HG02973 (cell line): ENCODE data around the gene CLEC4G.

Experiments used
- ATAC-seq: cut with Tn5 transposase; IDR thresholded peaks from one replicate; pipeline ENCODE4 v1.9.1; 2021; ENCODE audit warnings: moderate library complexity; ENCODE audit not compliant: unreplicated experiment

CLEC4G gene

GRCh38 chr19:7698583-7698982, 33.3 kb downstream of the CLEC4G start:
- ATAC-seq = no peak

GRCh38 chr19:7697721-7698287, 34.1 kb downstream of the CLEC4G start:
- no peak for ATAC-seq

DNA sequence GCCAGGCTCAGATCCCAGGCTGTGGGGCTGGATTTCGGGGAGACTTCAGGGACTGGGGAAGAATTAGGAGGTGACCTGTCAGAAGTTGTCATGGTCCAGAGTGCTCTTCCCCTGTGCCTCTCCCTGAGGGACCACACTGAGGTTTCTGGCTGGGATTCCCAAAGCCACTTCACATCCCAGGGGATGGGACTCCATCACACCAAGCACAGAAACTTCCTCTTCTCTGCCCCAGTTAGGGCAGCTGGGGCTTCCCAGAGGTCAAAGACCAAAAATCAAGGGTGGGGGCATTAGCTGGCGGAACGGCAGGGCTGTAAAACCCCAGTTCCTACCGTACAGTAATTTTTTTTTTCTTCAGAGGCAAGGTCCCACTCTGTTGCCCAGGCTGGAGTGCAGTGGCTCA, 37.4 kb downstream of the CLEC4G start:
- no peak for ATAC-seq

GRCh38 chr19:7692417-7693088, 39.4 kb downstream of the CLEC4G start:
- ATAC-seq = no peak

DNA sequence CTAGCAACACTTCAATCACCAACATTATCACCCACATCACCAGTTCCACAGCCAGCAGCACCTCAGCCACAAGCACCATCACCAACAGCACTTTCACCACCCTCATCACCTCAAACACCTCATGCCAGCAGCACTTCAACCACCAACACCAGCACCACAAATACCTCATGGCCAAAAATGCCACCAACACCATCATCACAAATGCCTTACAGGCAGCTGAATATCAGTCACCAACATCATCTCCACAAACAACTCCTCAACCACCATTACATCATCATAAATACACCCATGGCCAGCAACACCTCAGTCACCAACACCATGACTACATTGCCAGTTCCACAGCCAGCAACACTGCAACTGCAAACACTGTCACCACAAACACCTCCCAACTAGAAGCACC, 40.4 kb downstream of the CLEC4G start:
- no peak for ATAC-seq

DNA sequence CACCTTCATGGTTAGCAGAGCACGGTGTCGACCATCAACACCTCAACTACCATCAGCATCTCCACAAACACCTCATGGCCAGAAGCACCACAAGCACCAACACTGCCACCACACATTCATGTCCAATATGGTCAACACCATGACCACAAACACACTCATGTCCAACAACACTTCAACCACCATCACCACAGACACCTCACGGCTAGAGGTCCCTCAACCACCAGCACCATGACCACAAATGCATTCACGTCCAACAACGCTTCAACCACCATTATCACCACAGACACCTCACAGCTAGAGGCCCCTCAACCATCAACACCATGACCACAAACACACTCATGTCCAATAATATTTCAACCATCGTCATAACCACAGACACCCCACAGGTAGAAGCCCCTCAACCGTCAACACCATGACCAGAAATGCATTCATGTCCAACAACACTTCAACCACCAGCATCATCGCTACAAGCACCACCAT, 41.1 kb downstream of the CLEC4G start:
- ATAC-seq = no peak

GRCh38 chr19:7689165-7689564, 42.7 kb downstream of the CLEC4G start:
- no peak for ATAC-seq

GRCh38 chr19:7687177-7687576, 44.7 kb downstream of the CLEC4G start:
- ATAC-seq = no peak

GRCh38 chr19:7685546-7686445, 46.1 kb downstream of the CLEC4G start:
- no peak for ATAC-seq

DNA sequence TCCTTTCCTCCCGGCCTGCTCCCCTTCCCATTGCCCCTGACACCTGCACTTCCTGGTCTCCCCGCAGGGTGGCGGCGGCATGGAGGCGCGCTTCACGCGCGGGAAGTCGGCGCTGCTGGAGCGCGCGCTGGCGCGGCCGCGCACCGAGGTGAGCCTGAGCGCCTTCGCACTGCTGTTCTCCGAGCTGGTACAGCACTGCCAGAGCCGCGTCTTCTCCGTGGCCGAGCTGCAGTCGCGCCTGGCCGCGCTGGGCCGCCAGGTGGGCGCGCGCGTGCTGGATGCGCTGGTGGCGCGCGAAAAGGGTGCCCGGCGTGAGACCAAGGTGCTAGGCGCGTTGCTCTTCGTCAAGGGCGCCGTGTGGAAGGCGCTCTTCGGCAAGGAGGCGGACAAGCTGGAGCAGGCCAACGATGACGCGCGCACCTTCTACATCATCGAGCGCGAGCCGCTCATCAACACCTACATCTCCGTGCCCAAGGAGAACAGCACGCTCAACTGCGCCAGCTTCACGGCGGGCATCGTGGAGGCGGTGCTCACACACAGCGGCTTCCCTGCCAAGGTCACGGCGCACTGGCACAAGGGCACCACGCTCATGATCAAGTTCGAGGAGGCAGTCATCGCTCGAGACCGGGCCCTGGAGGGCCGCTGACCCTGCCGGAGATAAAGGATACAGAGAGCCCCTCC, 49.6 kb downstream of the CLEC4G start:
- ATAC-seq = no peak

DNA sequence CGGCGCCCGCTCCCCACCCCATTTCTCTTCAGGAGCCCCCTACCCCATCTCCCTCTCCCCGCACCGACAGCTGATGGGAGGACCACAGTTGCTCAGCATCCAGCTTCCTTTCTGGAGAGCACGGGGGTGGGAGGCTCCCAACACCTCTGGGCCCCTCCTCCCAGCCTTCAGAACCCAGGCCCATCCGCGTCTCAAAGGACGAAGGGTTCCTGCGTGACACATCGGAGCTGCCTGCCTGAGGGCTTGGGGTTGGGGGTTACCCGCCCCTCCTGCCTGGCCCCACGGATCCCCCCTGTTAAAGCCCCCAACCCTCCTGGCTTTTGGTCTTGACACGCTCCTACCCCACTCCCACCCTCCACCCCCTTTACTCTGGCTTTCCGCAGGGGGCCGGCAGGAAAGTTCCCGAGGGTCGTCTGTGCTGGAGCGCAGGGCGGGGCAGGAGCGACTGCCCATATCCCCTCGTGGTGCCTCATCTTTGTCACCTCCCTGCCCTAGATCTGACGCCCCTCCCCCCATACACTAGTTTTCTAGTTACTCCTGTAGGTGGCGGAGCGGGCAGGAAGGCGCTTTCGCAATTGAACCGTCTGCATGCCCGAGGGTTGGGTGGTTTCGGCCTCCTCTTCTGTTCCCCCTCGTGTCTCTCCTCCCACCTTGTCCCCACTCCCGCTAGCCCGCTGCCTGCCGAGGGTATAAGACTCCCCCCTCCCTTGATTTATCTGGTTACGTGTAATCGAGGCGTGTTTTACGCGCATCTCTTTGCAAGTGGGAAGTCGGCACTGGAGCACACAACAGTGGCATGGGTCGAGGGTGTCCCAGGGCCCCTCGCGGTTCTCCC, 50.4 kb downstream of the CLEC4G start:
- ATAC-seq = no peak

DNA sequence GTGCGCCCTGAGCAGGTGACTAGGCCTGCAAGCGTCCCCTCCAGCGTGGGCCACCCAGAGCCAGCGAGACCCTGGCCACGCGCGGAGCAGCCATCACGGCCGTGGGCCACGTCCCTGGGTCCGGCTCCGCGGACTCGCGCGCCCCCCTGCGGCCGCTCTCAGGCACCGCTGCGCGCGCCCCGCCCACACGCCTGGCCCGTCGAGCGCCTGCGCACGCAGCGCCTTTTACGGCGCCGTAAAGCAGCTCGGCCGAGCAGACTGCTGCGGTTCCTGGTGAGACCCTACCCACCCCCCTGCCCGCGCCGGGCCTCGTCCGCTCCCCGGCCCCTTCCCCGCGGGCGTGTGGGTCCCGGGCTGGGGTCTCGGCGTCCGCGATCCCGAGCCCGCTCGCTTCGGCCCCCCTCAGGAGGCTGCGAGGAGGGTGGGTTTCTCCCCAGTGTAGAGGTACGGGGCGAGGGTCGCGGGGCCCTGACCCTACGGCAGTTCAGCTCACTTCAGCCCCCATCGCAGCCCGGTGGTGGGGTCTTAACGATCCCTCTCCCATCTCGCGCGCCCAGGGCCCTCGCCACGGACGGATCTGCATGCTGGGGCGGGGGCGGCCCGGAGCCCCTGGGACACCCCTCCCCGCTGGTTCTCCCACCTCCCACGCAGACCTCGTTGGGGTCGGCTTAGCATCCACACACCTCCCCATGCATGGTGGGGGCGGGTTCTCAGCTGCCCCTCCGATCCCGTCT, 51.1 kb downstream of the CLEC4G start, which contains the start of gene TRAPPC5:
TSS of gene TRAPPC5 (plus strand) at position 228 of the 734 bp plus-strand sequence. CDS start 1,421 bp downstream, outside the sequence.
- peak; percentile 46 for ATAC-seq

DNA sequence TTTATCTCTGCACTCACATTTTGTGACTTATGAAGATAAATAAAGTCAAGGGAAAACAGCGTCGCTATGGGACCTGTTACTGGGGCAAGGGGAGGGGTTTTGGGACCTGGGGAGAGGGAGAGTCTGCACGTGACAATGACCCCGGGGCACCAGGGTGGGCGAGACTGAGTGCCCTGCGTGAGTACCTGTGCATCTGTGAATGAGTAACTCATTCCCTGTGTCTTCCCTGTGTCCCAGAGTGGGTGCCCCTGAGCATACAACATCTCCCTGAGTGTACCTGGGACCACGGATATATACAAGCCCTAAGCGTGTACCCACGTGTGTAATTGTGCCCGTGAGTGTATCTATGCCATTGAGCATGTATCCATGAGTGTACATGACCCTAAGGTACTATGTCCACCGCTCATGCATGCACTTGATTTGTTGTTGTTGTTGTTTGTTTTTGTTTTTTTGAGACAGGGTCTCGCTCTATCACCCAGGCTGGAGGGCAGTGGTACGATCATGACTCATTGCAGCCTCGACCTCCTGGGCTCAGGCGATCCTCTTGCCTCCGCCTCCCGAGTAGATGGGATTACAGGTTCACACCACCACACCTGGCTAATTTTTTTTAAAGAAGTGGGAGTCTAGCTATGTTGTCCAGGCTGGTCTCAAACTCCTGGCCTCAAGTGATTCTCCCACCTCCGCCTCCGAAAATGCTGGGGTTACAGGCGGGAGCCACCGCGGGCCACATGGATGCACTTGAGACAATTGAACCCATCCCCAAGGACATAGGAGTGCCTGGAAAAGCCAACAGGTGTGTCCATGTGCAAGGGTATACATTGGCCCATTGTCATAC, 51.9 kb downstream of the CLEC4G start:
- ATAC-seq = no peak

DNA sequence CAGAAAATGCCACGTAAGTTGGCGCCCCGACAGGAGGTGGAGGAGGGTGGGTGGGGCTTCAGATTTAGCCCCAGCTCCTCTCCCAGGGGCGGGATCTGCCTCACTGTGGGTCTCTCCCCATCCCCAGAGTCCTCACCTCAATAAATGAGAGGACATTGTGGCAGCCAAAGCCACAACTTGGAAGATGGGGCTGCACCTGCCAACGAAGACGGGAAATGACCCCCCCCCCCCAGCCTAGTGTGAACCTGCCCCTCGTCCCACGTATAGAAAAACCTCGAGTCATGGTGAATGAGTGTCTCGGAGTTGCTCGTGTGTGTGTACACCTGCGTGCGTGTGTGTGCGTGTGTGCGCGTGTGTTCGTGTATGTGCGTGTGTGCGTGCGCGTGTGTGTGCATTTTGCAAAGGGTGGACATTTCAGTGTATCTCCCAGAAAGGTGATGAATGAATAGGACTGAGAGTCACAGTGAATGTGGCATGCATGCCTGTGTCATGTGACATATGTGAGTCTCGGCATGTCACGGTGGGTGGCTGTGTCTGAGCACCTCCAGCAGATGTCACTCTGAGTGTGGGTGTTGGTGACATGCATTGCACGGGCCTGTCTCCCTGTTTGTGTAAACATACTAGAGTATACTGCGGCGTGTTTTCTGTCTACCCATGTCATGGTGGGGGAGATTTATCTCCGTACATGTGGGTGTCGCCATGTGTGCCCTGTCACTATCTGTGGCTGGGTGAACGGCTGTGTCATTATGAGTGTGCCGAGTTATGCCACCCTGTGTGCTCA, 52.7 kb downstream of the CLEC4G start:
- no peak for ATAC-seq
